Loucy (cell line): ENCODE measurements around the gene TTC21A.

ENCODE experiments used
- EZH2phosphoT487 ChIP-seq: fragments of 200-600 bp; IDR thresholded peaks from 2 replicates; pipeline ENCODE4 v1.6.1; 2018; ENCODE audit warnings: antibody characterized with exemption, mild to moderate bottlenecking, moderate library complexity, borderline replicate concordance
- TF ChIP-seq, protein P1 (sequence below): fragments of 200-600 bp; sonication (generic); conservative IDR thresholded peaks from 2 replicates; pipeline ENCODE4 v1.5.1; 2014; ENCODE audit warnings: mild to moderate bottlenecking, antibody characterized with exemption, low read length

- TF ChIP-seq, protein P1, sequence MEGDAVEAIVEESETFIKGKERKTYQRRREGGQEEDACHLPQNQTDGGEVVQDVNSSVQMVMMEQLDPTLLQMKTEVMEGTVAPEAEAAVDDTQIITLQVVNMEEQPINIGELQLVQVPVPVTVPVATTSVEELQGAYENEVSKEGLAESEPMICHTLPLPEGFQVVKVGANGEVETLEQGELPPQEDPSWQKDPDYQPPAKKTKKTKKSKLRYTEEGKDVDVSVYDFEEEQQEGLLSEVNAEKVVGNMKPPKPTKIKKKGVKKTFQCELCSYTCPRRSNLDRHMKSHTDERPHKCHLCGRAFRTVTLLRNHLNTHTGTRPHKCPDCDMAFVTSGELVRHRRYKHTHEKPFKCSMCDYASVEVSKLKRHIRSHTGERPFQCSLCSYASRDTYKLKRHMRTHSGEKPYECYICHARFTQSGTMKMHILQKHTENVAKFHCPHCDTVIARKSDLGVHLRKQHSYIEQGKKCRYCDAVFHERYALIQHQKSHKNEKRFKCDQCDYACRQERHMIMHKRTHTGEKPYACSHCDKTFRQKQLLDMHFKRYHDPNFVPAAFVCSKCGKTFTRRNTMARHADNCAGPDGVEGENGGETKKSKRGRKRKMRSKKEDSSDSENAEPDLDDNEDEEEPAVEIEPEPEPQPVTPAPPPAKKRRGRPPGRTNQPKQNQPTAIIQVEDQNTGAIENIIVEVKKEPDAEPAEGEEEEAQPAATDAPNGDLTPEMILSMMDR: no peak
- no peak for TF ChIP-seq EZH2phosphoT487
Measured at GRCh38 chr3:39118931-39119660, 11.6 kb downstream of the TTC21A start.
